ENCODE data around the gene LSM14A. TPM values are rescaled to one million over a fixed set of nuclear protein-coding genes. Genes with fewer than 3 reads are reported as not detected.
A peak's percentile ranks its signal among the peaks of the same experiment; 100 is the strongest.

The LSM14A gene
- total and polyA plus RNA-seq, 8 donors, result 32.0 to 56.8 (median 43.4) TPM

- no peak for TF ChIP-seq CTCF (IDR thresholded peaks at IDR 0.05)
These were observed 97.2 kb downstream of the LSM14A start for GRCh38 chr19:34269489-34269888.

GRCh38 chr19:34269968-34270621 lies 97.8 kb downstream of the LSM14A start:
- FAIRE-seq (no peak), DNase-seq (peak in 4 of 6 donors; percentile 32 to 49 (median 43)), ATAC-seq (peak; percentile 58 to 77 (median 70))
- no peak for TF ChIP-seq CTCF (IDR thresholded peaks at IDR 0.05)
- Histone ChIP-seq H3K27me3 (no peaks in the 10 kb centered on the region), H3K9me3 (no peaks in the 10 kb centered on the region), H3K4me3 (peak overlapping the region in 1 of 4 donors; percentile 10), H3K36me3 (no peaks in the 10 kb centered on the region), H3K4me1 (peaks cover 22 to 37% (median 36%) of the 10 kb centered on the region in 3 donors), H3K27ac (peak overlapping the region; percentile 62 to 86 (median 64))
- WGBS, 2 donors, result 42 to 43% methylated on average over 5 of the region's 5 CpGs
- intact Hi-C loops (cut with DNase I), result no loop called here

More at GRCh38 chr19:34269489-34269888, 97.2 kb downstream of the LSM14A start:
- 17 to 24% methylated on average over 2 of the region's 2 CpGs for WGBS, 2 donors
- FAIRE-seq, result no peak
- DNase-seq, result no peak
- Histone ChIP-seq H3K27ac (peak overlapping the region; percentile 62 to 86 (median 64)), H3K4me1 (peaks cover 22 to 43% (median 36%) of the 10 kb centered on the region in 3 donors), H3K27me3 (no peaks in the 10 kb centered on the region), H3K9me3 (no peaks in the 10 kb centered on the region), H3K4me3 (no peak overlapping the region), H3K36me3 (no peaks in the 10 kb centered on the region)
- intact Hi-C loops (cut with DNase I), result no loop called here
- peak; percentile 37 to 48 (median 44) for ATAC-seq

GRCh38 chr19:34273121-34273520 lies 100.8 kb downstream of the LSM14A start:
- Histone ChIP-seq H3K36me3 (no peaks in the 10 kb centered on the region), H3K4me1 (peaks cover 19 to 49% (median 38%) of the 10 kb centered on the region in 3 donors), H3K27me3 (no peaks in the 10 kb centered on the region), H3K9me3 (no peaks in the 10 kb centered on the region), H3K27ac (no peak overlapping the region), H3K4me3 (no peak overlapping the region)
- intact Hi-C loops (cut with DNase I), result no loop called here
- ATAC-seq, result no peak
- TF ChIP-seq CTCF (IDR thresholded peaks at IDR 0.05), result no peak
- FAIRE-seq, result no peak
- WGBS, 2 donors, result 68 to 72% methylated on average over 4 of the region's 4 CpGs
- DNase-seq, result no peak

- 82 to 92% methylated on average over 7 of the region's 7 CpGs for WGBS, 2 donors
- H3K36me3 ChIP-seq, result no peaks in the 10 kb centered on the region
- no peak overlapping the region for H3K4me3 ChIP-seq
- TF ChIP-seq CTCF (IDR thresholded peaks at IDR 0.05), result no peak
- no peaks in the 10 kb centered on the region for H3K27me3 ChIP-seq
- H3K4me1 ChIP-seq, result peaks cover 9 to 37% (median 26%) of the 10 kb centered on the region in 3 donors
- FAIRE-seq (no peak), ATAC-seq (no peak), DNase-seq (no peak)
- intact Hi-C loops (cut with DNase I), result no loop called here
- peak overlapping the region in 2 of 4 donors; percentile 15 to 35 for H3K27ac ChIP-seq
- H3K9me3 ChIP-seq, result no peaks in the 10 kb centered on the region
These were observed 102.1 kb downstream of the LSM14A start for GRCh38 chr19:34274284-34274826.

Measured in pancreas (tissue), 10 donors.